ENCODE results near the gene NXPE3. TPM values are rescaled to one million over a fixed set of nuclear protein-coding genes. Genes with fewer than 3 reads are reported as not detected.

Gene NXPE3
- polyA plus RNA-seq, 5 donors = 10.3 to 14.6 (median 11.7) TPM

GRCh38 chr3:101828276-101828675 lies 49.3 kb downstream of the NXPE3 start:
- no peak for DNase-seq

- DNase-seq = peak in 1 of 2 donors; percentile 65
These were observed 49.9 kb downstream of the NXPE3 start for GRCh38 chr3:101828691-101829436.

GRCh38 chr3:101829437-101829830 lies 50.4 kb downstream of the NXPE3 start:
- no peak for DNase-seq

- DNase-seq = no peak
These were observed 50.9 kb downstream of the NXPE3 start for GRCh38 chr3:101829874-101830273.

- no peak for DNase-seq
These were observed 54.5 kb downstream of the NXPE3 start for GRCh38 chr3:101833446-101833974.

DNA sequence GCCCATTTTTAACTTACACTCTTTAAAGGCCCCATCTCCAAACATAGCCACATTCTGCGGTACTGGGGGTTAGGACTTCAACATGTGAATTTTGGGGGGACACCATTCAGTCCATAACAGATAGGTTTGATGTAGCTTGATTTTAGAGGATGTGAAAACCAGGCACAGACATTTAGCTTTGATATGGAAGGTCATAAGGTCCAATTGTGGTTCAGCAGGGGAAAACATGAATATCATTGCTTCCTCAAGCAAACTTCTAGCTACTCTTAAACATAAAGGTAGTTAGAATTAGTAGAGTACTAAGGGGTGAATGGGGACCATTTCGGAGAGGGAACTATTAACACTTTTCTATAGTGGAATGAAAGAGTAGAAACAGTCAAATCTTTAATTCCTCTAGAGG lies 56.7 kb downstream of the NXPE3 start:
- no peak for DNase-seq

GRCh38 chr3:101836160-101836559 lies 57.1 kb downstream of the NXPE3 start:
- DNase-seq = no peak

DNA sequence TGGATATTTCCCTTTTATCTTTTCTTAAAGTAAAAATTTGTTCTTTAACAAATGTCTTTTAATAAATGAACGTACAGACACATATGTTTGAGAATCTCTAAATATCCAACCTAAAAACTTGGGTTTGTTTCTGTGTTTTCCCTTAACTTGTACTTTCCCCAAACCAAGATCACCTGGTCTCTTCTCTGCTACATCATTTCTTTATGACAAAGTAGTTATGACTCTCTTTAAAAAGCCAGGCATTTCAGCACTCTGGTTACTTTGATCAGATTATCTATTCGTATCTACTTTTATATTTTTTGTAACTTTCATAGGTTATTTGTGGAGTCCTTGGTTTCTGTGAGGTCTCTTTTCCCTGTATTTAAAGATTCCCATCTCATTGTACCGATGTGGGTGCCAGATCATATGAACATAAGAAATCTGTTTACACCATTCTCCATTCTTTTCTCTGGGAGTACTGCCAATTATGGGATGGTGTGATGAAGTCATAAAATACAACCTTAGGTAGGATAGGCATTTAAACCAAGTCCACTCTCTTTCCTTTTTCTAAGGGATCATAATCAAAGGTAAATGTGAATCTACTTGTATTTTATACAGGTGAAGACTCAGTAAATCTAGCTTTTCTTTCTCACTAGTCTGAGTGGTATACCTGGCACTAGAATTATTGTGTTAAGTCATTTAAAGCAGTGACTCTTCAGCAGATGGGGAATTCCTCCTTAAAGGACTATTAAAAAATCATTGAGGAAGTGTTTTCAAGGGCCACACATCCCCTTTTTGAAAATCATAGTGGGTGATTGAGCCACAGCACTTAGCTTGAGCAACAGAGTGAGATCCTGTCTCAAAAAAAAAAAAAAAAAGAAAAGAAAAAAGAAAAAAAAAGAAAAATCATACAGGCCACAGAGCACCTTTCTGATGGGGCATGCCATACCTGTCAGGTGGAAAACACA lies 57.9 kb downstream of the NXPE3 start:
- DNase-seq = no peak

DNA sequence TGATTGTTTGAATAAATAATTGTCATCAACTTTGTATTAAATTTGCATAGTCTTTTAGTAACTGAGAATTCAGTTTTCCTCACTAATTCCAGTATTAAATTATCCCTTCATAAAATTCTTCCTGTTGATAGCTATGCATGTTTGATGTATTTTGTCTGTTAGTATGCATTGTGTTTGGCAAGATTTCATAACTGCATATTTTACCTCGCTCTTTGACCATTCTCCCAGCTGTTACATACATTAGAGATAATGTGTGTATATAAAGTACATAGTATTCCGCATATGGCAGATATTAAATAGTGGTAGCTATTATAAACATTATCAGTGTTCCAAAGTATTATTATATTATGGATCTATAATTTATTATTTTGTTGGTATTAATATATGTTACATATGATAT lies 59.7 kb downstream of the NXPE3 start:
- no peak for DNase-seq

DNA sequence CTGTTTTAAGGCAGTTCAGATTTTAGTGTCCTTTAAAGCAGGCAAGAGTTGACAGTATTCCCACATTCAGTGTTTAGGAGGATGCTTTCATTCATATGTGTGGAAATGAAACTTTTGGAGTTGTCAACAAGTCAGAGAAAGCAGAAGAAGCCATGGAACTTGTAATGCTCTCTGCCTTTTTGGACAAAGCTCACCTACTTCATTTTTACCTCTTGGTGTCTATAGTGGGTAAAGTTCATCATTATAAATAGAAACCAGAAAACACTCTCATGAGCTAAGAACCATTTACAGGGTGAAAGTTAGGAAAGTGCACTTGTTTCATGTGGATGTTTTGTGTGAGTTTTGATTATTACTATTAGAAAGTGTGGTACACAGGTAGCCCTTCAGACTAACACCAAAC lies 61.1 kb downstream of the NXPE3 start:
- no peak for DNase-seq

DNA sequence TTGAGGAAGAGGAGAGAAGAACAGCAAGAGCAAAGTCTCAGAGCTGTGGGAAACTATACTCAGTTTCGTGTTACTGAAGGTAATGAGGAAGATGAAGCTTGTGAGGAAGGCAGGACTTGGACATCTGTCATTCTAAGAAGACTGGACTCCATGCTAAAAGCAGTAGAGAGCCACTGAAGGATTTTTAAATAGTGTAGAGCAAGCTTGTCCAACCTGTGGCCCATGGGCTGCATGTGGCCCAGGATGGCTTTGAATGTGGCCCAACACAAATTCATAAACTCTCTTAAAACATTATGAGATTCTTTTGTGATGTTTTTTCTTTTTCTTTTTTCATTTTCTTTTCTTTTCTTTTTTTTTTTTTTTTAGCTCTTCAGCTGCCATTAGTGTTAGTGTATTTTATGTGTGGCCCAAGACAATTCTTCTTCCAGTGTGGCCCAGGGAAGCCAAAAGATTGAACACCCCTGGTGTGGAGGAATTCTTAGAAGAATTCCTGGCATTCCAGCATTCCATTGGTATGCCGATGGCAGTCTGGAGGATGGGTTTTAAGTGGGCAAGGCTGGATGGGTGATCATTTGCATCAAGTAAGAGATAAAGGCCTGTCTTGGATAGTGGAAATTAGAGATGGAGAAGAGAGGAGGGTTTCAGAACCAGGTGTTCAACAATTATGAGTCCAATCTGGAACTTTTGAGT lies 63.4 kb downstream of the NXPE3 start:
- no peak for DNase-seq

- DNase-seq = no peak
These were observed 63.9 kb downstream of the NXPE3 start for GRCh38 chr3:101842935-101843330.

DNA sequence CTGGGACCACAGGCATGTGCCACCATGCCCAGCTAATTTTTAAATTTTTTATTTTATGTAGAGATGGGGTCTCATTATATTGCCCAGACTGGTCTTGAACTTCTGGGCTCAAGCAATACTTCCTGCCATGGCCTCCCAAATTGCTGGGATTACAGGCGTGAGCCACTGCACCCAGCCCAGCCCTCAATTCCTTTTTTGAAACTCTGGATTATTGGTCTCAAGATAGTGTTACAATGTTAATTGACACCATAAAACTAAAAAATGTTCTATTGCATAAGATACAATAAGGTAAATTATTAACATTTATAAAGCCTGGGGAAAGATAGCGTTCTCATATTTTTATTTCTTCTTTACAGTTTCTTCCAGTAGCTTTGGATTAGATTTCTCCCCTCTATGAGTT lies 66.4 kb downstream of the NXPE3 start:
- no peak for DNase-seq

- DNase-seq = no peak
These were observed 67.7 kb downstream of the NXPE3 start for GRCh38 chr3:101846709-101847108.

- no peak for DNase-seq
These were observed 68.3 kb downstream of the NXPE3 start for GRCh38 chr3:101847328-101847727.

DNA sequence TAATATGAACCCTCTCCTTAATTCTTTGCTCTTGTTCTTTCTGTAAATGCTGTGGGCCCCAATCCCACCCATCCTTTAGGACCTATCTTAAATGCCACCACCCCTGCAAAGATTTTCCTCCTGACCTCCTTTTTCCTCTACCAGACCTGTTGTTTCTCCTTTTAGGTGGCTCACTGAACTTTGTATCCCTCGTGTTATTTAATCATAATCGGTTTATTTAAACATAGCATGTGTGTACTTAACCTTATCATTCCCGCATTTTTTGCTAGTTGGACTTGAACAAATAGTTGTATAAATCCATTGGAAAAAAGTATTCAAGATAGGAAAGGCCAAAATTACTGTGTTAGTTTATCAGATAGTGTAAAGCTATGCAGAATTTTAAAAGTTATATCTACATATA lies 69.3 kb downstream of the NXPE3 start:
- no peak for DNase-seq

DNA sequence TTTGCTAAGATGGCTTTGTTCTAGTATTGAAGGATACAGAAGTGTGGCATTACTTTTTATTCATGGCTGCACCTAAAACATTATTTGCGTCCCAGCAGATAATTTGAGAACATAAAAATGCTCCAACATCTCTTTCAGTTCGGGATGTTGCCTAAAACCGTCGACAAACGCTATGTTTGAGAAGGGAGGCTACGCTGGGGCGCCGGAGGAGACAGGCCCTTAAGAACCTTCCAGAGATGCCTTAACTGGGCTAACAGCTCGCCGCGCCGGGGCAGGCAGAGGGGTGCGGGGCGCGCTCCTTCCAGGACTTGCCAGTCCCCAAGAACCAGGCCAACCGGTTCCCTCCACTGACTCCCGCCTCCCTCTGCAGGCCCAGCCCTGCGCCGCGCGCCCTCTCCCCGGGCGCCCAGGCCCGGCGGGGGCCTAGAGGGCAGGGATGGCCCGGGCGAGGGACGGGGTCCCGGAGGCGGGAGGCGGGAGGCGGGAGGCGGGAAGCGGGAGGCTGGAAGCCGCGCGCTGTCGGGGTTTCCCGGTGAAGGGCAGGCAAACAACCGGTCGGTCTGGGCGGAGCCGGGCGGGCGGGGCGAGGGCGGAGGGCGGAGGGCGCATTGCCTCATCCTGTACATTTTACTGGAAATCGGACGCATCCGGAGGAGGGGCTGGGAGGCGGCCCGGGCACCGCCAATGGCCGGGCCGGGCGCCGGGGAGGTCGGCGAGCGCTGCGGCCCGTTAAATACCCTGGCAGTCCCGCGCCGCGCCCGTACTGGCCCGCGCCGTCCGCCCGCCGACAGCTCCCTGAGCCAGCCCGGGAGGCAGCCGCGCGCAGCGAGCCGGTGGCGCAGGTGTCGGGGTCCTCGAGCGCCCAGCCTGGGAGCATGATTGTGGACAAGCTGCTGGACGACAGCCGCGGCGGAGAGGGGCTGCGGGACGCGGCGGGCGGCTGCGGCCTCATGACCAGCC lies 70.0 kb downstream of the NXPE3 start, which contains the start of gene NFKBIZ:
NFKBIZ (plus strand) TSS at position 761 of the 960 bp plus-strand sequence; CDS start at position 876, 115 bp downstream.
- peak; percentile 94 to 95 for DNase-seq

DNA sequence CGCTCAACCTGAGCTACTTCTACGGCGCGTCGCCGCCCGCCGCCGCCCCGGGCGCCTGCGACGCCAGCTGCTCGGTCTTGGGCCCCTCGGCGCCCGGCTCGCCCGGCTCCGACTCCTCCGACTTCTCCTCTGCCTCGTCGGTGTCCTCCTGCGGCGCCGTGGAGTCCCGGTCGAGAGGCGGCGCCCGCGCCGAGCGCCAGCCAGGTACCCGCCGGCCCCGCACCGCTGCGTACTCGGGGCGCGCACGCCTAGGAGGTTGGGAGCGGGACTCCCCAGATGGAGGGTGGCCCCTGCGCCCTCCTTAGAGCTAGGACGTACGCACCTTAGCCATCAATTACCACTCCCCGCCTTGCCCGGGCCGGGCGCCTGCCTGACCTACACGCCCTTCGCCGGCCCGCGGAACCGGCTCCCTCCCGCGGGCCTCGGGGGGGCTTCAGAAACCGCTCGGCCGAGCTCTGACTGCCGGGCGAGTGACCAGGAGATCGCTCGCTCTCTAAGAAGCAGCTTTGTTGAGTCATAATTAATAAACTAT lies 70.8 kb downstream of the NXPE3 start:
- peak; percentile 33 to 47 for DNase-seq

DNA sequence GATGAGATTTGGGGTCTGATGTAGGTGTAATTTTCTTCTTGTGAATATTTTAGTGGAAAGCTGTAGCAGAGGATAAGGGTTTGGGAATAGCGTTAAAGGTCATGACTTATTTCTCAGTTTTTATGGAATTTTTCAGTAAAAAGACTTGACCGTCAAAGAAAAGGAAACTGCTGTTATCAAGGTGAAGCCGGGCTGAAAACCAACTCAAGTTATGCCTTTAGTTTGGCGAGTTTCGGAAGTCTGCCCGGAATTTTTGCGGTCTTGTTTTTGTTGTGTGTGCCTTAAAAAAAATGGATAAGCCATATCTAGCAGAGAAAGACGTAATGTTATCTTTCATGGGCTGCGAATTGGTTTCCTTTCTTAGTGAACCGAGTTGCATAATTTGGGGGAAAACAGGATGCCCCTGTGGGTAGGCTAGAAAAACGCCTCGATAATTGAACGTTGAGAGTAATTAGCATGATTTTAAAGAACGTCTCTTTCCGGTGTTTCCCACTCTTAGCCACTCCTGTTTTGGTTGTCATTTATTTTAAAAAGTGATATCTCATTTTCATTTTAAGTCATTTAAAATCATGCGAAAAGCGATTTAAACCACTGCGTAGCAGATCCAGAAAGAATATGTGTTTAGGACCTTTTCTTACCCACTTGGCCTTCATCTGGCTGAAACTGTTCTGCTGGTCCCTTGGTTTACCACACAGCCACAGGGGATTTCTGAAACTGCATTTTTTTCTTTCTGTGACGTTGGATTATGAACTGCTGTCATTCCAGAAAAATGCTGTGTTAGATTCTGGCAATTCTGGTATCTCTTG lies 71.4 kb downstream of the NXPE3 start:
- DNase-seq = peak in 1 of 2 donors; percentile 55
